HG03575 (cell line): Measurements from ENCODE around the gene KCNG2.

Experiments used
- ATAC-seq: cut with Tn5 transposase; IDR thresholded peaks from one replicate; pipeline ENCODE4 v1.9.1; 2021; ENCODE audit not compliant: unreplicated experiment, insufficient number of reproducible peaks, low FRiP score; ENCODE audit errors: extremely low read depth

The KCNG2 gene

GRCh38 chr18:79890674-79891073 is 92.9 kb downstream of the KCNG2 start:
- no peak for ATAC-seq

DNA sequence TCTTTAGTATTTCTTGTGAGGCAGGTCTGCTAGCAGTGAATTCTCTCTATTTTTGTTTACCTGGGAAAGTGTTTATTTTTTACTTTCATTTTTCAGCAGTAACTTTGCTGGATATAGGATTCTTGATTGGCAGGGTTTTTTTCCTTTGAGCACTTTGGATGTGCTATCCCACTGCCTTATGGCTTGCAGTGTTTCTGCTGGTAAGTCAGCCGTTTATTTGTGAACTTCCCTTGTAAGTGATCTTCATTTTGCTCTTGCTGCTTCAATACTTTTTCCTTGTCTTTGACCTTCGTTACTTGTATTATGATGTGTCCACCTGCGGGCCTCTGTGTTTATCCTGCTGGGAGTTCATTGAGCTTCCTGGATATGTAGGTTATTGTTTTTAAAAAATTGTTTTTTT is 99.0 kb downstream of the KCNG2 start:
- no peak for ATAC-seq

GRCh38 chr18:79897940-79898625 is 100.3 kb downstream of the KCNG2 start:
- no peak for ATAC-seq

DNA sequence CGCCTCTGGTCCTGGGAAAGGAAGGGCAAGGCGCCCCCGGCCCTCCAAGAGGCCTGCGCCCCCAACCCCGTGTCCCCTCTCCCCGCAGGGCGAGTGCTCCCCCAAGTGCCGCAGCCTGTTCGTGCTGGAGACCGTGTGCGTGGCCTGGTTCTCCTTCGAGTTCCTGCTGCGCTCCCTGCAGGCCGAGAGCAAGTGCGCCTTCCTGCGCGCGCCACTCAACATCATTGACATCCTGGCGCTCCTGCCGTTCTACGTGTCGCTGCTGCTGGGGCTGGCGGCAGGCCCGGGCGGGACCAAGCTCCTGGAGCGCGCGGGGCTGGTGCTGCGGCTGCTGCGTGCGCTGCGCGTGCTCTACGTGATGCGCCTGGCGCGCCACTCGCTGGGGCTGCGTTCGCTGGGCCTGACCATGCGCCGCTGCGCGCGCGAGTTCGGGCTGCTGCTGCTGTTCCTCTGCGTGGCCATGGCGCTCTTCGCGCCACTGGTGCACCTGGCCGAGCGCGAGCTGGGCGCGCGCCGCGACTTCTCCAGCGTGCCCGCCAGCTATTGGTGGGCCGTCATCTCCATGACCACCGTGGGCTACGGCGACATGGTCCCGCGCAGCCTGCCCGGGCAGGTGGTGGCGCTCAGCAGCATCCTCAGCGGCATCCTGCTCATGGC is 101.3 kb downstream of the KCNG2 start:
- no peak for ATAC-seq

DNA sequence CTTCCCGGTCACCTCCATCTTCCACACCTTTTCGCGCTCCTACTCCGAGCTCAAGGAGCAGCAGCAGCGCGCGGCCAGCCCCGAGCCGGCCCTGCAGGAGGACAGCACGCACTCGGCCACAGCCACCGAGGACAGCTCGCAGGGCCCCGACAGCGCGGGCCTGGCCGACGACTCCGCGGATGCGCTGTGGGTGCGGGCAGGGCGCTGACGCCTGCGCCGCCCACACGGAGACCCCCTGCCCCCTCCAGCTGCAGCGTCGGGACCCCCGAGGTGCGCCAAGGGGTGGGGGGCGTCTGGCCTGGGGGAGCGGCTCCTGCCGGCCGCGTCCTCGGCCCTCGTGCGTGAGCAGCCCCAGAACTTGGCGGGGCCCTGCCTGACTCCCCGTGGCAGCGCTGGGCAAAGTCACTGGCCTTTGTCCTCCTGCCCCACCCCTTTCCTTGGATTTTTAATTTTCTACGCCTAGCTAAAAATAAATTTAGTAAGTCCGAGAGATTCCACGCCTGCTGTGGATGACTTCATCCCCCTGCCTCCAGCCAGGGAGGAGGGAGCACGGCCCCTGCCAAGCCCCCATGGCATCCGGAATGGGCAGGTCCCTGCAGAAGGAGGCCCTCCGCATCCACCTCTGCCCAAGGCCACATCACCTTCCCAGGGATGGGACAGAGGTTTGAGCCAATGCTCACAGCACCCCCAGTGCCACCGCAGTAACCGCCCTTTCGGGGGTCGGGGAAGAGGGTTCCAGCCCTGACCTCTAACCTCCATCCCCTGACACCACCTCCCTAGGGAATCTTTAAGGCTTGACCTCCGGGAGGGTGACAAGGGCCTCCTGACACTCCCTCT is 102.1 kb downstream of the KCNG2 start:
- no peak for ATAC-seq

- no peak for ATAC-seq
Measured at GRCh38 chr18:79900610-79901570, 103.2 kb downstream of the KCNG2 start.

GRCh38 chr18:79901665-79902064 is 103.9 kb downstream of the KCNG2 start:
- ATAC-seq: no peak

- no peak for ATAC-seq
Measured at GRCh38 chr18:79902075-79902474, 104.3 kb downstream of the KCNG2 start.

DNA sequence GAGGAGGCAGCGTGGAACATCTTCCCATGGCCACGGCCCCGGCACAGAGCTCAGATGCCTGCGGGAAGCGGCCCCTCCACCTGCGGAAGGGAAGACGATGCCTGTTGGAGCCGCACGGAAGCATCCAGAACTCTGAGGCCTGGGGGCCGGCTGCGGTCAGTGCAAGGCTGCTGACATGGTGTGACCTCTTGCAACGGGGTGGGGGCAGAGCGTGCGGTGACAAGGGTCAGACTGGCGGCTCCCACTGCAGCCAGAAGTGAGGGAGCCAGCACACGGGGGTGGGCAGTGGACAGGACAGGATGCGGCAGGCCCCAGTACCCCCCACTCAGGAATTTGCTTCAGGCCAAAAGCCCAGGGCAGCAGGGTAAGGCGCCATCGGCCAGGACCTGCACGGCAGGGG is 104.9 kb downstream of the KCNG2 start:
- no peak for ATAC-seq

- no peak for ATAC-seq
Measured at GRCh38 chr18:79903071-79903635, 105.4 kb downstream of the KCNG2 start.

DNA sequence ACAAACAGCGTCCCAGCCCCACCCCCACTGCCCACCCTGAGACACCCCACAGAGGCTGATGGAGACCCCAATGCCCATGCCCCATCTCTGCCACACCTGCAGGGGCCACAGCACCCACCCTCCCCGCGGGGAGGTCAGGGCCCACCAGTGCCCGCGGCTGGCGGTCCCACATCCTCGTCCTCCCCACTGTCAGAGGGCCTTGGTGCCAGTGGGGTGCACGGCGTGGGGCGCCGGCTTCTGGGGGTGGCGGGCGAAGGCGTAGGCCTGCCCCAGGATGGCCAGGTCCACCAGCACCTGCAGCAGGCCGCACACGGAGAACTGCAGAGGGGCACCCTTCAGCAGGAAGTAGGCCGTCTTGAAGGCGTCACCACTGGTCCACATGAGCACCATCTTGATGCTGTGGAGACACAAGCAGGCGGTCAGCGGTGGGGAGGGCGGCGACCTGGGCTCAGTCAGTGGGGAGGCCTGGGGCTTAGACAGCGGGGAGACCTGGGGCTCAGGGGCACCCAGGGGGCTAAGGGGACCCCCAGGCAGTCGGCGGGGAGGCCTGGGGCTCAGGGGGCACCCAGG is 106.1 kb downstream of the KCNG2 start:
- ATAC-seq: no peak

GRCh38 chr18:79904357-79905147 is 106.8 kb downstream of the KCNG2 start:
- no peak for ATAC-seq

DNA sequence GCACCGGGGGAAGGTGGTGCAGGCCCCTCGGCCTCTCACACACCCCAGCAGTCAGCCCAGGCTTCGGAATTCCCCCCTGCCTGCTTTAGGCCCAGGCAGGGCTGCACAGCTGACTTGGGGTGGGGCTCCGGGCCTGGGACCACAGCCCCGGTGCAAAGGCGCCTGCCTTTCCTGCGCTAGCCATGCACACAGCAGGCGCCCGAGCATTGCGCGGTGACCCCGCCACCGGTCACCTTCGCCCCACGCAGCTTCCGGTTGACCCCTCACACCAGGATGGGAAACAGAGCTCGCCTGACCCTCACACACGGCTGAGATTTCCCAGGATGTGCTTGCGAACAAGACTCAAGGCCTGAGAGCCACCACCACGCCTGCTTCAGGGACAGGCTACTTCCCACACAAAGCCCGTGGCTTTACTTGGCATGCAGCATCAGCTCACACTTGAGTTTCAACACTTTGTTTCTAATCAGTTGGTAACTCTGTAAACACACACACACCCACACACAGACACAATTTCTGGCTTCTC is 107.7 kb downstream of the KCNG2 start:
- no peak for ATAC-seq

- ATAC-seq: no peak
Measured at GRCh38 chr18:79905993-79906392, 108.3 kb downstream of the KCNG2 start.

DNA sequence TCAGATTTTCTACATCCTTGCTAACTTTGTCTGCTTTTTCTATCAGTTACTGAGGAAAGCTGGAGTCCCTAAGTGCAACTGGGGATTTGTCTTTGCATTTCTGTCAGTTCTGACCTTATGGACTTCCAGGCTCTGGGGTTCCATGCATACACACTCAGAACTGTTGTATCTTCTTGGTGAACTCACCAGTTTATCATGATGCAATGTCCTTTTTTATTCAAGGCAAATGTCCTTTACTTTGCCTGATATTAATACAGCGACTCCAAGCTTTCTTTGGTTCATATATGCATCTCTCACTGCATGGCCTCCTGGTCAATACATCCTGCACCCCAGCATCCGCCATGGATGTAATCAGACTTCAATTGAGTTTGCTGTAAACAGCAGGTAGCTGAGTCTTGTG is 109.0 kb downstream of the KCNG2 start:
- ATAC-seq: no peak

DNA sequence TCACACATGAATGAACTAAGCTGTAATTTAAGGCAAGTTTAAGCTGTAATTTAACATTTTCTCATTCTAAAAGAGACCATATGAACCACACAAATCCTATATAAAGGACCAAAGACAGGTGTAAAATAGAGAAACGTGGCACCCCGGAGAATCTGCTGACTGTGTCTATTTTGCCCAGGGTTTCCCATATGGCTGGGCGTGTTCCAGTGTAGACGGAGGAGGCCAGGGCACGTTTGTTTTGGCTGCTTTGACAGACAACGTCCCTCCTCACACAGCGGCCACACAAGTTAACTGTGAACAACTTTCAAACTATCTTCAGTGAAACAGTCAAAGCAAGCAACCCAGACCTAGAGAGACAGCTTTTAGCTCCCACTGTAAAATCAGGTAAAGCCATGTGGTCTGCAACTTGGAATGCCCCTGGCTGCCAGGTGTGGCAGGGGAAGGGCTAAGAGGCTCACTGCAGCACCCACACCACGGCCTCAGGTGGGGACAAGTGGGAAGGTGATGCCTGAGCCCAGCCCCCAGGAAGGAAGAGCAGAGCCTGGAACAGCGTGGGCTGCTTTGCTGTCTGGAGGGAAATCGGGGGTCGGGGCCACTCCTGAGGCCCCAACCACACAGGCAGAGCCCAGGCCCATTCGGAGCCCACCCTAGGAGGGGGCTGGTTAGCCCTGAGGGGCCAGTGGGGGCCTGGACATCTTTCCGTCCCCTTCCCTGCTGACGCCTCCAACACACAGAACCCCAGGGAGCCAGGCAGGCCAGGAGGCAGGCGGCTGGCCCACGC is 113.0 kb downstream of the KCNG2 start:
- ATAC-seq: no peak
